ENCODE data around the gene DEPP1. TPM values are rescaled to one million over a fixed set of nuclear protein-coding genes. Genes with fewer than 3 reads are reported as not detected.

Gene DEPP1
- total and polyA plus RNA-seq, 2 of the 13 experiments (the other 11 are each of a cell fraction or from before 2014, with no cell fraction given): 14.8 to 270 TPM

- TF ChIP-seq ZNF557 (CRISPR knock-in tag; IDR thresholded peaks at IDR 0.05): 0 out of 2 replicates have a peak, but pooled peaks have one; percentile 24
- TF ChIP-seq ZNF230 (CRISPR knock-in tag; IDR thresholded peaks at IDR 0.05): no peak
- no peak for TF ChIP-seq TOE1 (CRISPR knock-in tag; IDR thresholded peaks at IDR 0.05)
- no peak for TF ChIP-seq IRF1 (CRISPR knock-in tag; IDR thresholded peaks at IDR 0.05; ENCODE audit: low read depth)
- TF ChIP-seq POLR2A (IDR thresholded peaks at IDR 0.05; ENCODE audit: insufficient read depth in 1 of 2, low read depth in 2 of 2, low read length in 2 of 2): peak in 1 of 2 experiments; percentile 27; a peak in 1 of 4 replicates
- no peak for TF ChIP-seq IRX3 (CRISPR knock-in tag; IDR thresholded peaks at IDR 0.05; ENCODE audit: borderline replicate concordance, low read depth)
- peak; percentile 75; the same call in 1 of the 2 replicates for TF ChIP-seq THRA (CRISPR knock-in tag; IDR thresholded peaks at IDR 0.05; ENCODE audit: borderline replicate concordance)
- TF ChIP-seq ZNF619 (CRISPR knock-in tag; IDR thresholded peaks at IDR 0.05): no peak
- TF ChIP-seq ATRX (CRISPR knock-in tag; IDR thresholded peaks at IDR 0.05; ENCODE audit: borderline replicate concordance): no peak
- no peak for TF ChIP-seq BRF2 (CRISPR knock-in tag; IDR thresholded peaks at IDR 0.05)
- no peak for TF ChIP-seq ZC3H13 (CRISPR knock-in tag; IDR thresholded peaks at IDR 0.05)
- TF ChIP-seq ZNF138 (CRISPR knock-in tag; IDR thresholded peaks at IDR 0.05; ENCODE audit: low read depth): 0 out of 2 replicates have a peak, but pooled peaks have one; percentile 45
- TF ChIP-seq SSRP1 (CRISPR knock-in tag; IDR thresholded peaks at IDR 0.05): peak; percentile 57; the same call in 1 of the 2 replicates
- TF ChIP-seq JDP2 (CRISPR knock-in tag; IDR thresholded peaks at IDR 0.05; ENCODE audit: borderline replicate concordance): no peak
- no peak for TF ChIP-seq ZNF710 (CRISPR knock-in tag; IDR thresholded peaks at IDR 0.05; ENCODE audit: borderline replicate concordance)
- peak; percentile 35; the same call in 1 of the 2 replicates for TF ChIP-seq NCOA2 (CRISPR knock-in tag; IDR thresholded peaks at IDR 0.05)
- TF ChIP-seq ETV5 (CRISPR knock-in tag; IDR thresholded peaks at IDR 0.05; ENCODE audit: borderline replicate concordance): peak; percentile 82; the same call in 1 of the 2 replicates
- no peak for TF ChIP-seq GLI4 (CRISPR knock-in tag; IDR thresholded peaks at IDR 0.05; ENCODE audit: borderline replicate concordance)
- TF ChIP-seq FOXA3 (CRISPR knock-in tag; IDR thresholded peaks at IDR 0.05): peak; percentile 46; the same call in 1 of the 2 replicates
- TF ChIP-seq ARID3A (IDR thresholded peaks at IDR 0.05; ENCODE audit: low read depth, low read length): no peak
- TF ChIP-seq ZBTB38 (CRISPR knock-in tag; IDR thresholded peaks at IDR 0.05): peak; percentile 65
- TF ChIP-seq MAZ (IDR thresholded peaks at IDR 0.05; ENCODE audit: borderline replicate concordance, low read depth, low read length): peak; percentile 85; the same call in 1 of the 2 replicates
- peak; percentile 89 for TF ChIP-seq MAZ (CRISPR knock-in tag; IDR thresholded peaks at IDR 0.05; ENCODE audit: low read depth)
These were observed 3.8 kb downstream of the DEPP1 start (continued) for GRCh38 chr10:44974628-44975430.
